OCI-M2 (cell line): ENCODE data around the gene ACACB.
"Not testable (repeated sequence)": the region's sequence is repeated elsewhere in the genome, so short reads cannot be mapped to it uniquely, and the experiment has no call there.

Experiments
- DNase-seq: peaks from one replicate; lab custom pipeline; 2025; ENCODE audit not compliant: unreplicated experiment; lab: John Stamatoyannopoulos, UW

The ACACB gene

GRCh38 chr12:109170324-109170723, 53.9 kb downstream of the ACACB start:
- no peak for DNase-seq

- DNase-seq: not testable (repeated sequence)
Measured at GRCh38 chr12:109172787-109173186, 56.4 kb downstream of the ACACB start.

- DNase-seq: no peak
Measured at GRCh38 chr12:109173443-109174240, 57.3 kb downstream of the ACACB start.

GRCh38 chr12:109174468-109174867, 58.1 kb downstream of the ACACB start:
- DNase-seq: no peak

DNA sequence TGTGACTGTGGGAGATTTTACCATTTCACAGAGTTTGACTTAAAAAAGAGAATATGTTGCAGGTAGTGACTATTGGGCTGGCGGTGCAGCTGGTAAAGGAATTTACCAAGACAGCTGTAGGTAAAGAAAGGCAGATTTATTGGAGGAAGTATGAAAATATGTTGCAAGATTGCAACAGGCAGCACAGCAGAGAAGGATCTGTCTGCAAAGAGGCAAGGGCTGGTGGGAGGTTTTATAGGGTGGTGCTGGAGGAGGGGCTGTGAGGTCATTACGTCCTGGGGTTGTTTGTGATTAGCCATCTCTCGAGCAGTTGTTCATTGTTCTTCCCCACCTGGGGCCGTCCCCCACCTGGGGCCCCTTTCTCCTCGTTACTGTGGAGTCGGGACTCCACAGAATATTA, 62.1 kb downstream of the ACACB start:
- DNase-seq: no peak

DNA sequence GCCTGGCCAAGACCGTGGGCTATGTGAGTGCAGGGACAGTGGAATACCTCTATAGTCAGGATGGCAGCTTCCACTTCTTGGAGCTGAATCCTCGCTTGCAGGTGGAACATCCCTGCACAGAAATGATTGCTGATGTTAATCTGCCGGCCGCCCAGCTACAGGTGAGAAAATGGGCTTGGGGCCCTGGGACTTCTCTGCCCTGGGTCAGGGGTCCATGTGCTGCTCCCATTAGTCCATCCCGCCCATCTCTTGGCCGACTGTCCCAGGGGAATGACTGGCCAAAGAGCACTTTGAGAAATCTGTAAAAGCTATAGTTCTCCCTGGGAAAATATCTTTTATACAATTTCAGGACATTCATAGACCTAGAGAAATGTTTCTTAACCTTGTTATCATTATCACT, 63.5 kb downstream of the ACACB start:
- DNase-seq: no peak

DNA sequence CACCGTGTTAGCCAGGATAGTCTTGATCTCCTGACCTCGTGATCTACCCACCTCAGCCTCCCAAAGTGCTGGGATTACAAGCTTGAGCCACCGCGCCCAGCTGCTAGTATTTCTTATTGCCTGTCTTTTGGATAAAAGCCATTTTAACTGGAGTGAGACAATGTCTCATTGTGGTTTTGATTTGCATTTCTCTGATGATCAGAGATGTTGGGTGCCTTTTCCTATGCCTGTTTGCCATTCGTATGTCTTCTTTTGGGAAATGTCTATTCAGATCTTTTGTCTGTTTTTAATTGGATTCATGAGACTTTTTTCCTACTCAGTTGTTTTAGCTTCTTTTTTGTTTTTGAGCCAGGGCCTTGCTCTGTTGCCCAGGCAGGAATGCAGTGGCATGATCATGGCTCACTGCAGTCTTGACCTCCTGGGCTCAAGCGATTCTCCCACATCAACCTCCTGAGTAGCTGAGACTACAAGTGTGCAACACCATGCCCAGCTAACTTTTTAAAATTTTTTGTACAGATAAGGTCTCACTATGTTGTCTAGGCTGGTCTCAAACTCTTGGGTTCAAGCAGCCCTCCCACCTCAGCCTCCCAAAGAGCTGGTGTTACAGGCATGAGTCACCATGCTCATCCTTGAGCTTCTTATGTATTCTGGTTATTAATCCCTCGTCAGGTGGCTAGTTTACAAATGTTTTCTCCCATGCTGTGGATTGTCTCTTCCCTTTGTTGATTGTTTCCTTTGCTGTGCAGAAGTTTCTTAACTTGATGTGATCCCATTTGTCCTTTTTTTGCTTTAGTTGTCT, 65.9 kb downstream of the ACACB start:
- DNase-seq: no peak

- DNase-seq: no peak
Measured at GRCh38 chr12:109185441-109185840, 69.1 kb downstream of the ACACB start.

DNA sequence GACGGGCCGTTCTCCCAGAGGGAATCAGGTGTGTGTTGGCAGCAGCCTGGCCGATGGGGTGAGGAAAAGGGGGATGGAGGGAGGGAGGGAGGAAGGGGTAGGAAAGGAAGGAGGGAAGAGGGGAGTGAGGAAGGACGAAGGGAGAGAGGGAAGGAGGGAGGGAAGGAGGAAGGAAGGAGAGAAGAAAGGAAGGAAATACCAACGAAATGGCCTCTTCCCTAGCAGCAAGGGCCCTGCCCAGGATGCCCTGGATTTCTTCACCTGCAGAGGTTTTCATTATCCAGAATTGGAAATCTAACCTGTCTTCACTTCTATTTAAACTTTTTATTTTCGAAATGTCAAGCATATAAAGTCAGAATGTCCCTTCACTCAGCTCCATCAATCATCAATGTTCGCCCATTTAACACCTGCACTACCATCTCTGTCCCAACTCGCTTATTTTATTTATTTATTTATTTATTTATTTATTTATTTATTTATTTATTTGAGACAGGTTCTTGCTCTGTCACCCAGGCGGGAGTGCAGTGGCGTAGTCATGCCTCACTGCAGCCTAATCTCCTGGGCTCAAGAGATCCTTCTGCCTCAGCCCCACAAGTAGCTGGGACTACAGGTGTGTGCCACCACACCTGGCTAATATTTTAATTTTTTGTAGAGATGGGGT, 70.7 kb downstream of the ACACB start:
- DNase-seq: no peak

GRCh38 chr12:109188108-109188712, 71.8 kb downstream of the ACACB start:
- no peak for DNase-seq

DNA sequence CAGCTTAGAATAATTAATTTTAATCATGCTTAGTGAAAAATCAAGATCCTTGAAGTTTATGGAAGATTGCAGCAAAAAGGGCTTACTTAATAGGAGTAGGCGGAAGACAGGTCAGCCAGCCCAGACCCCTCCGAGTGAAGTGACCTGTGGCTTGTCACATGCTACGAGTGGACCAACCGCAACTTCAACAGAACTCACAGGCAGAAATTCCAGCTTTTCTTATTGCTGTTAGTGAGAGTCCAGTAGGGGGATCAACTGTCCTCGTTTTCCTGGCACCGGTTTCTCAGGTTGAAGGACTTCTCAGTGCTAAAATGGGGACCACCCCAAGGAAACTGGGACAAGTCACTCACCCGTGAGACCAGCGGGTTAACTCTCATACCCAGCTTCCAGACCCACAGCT, 72.9 kb downstream of the ACACB start:
- DNase-seq: no peak

DNA sequence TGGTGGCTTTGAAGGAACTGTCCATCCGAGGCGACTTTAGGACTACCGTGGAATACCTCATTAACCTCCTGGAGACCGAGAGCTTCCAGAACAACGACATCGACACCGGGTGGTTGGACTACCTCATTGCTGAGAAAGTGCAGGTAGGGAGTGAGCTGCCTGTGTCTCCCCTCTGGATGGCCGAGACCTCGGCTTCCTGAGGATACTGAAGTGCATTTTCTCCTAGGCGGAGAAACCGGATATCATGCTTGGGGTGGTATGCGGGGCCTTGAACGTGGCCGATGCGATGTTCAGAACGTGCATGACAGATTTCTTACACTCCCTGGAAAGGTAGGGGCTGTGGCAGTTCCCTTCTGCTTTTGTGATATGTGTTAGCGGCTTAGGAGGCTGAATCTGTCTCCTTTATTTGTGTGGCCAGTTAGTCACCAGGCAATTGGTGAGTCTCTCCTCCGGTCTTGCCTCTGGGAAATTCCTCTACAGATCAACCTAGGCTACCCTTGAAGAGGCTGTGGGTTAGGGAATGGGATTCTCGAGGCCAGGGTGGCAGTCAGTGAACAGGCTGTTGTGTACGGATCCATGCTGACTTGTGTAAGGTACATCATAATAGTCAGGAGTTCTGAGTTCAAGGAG, 75.3 kb downstream of the ACACB start:
- no peak for DNase-seq

DNA sequence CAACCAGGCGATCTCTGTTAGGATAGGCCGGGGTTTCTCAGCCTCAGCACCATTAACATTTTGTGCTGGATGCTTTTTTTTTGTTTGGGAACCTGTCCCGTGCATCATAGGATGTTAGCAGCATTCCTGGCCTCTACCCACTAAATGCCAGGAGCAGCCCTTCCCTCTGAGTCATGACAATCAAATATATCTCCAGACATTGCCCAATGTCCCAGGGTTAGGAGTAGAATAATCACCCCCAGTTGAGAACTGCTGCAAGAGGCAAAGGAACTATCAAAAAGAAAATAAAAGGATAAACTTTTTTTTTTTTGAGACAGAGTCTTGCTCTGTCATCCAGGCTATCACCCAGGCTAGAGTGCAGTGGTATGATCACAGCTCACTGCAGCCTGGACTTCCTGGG, 76.0 kb downstream of the ACACB start:
- DNase-seq: no peak

GRCh38 chr12:109193896-109194295, 77.5 kb downstream of the ACACB start:
- DNase-seq: no peak

- DNase-seq: no peak
Measured at GRCh38 chr12:109196332-109196731, 79.9 kb downstream of the ACACB start.

- DNase-seq: no peak
Measured at GRCh38 chr12:109197327-109197726, 80.9 kb downstream of the ACACB start.

- DNase-seq: no peak
Measured at GRCh38 chr12:109199324-109199723, 82.9 kb downstream of the ACACB start.

DNA sequence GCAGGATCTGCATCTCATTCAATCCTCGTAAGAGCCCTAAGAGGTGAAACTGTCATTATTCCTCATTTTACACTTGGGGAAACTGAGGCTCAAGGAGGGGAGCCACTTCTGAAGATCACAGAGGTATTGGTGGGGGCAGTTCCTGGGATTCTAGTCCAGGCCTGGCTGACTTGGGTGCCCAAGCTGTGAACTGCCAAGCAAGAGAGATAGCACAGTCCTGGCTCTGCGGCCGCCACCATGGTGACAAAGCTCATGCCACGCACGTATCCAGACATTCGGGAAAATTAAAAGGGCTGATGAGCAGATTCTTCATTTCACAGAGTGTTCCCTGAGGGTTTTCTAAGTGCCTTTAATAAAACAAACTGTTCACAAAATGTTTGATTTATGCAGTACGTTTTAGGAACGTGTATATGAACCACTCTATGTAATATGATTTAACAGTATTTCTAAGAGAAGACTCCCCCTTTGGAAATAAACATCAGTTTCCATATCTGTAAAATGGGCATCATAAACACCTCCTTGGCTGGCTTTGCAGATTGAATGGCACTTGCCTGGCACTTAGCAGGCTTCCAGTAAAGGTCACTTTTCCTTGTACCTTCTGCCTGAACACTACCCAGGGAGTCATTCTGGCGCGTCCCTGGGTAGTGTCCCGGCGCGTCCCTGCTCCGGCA, 84.6 kb downstream of the ACACB start:
- DNase-seq: no peak

- no peak for DNase-seq
Measured at GRCh38 chr12:109201496-109201885, 85.1 kb downstream of the ACACB start.

- DNase-seq: no peak
Measured at GRCh38 chr12:109202770-109203169, 86.4 kb downstream of the ACACB start.
